Measurements from ENCODE around the gene NAB2.
"Not testable (repeated sequence)": the region's sequence is repeated elsewhere in the genome, so short reads cannot be mapped to it uniquely, and the experiment has no call there.

The NAB2 gene

GRCh38 chr12:57111031-57111734 is 22.3 kb downstream of the NAB2 start, which contains the start of gene STAT6:
TSS of gene STAT6 (minus strand) at chr12:57111362. CDS start at chr12:57108278, 3,084 bp downstream.
- DNase-seq (ENCODE audit: low read depth in 2 of 2) = peak in 1 of 2 donors; percentile 66

GRCh38 chr12:57112492-57113294 is 23.8 kb downstream of the NAB2 start:
- no peak for DNase-seq (ENCODE audit: low read depth in 2 of 2)

- no peak for DNase-seq (ENCODE audit: low read depth in 2 of 2)
These were observed 27.8 kb downstream of the NAB2 start for GRCh38 chr12:57116580-57117281.

GRCh38 chr12:57118711-57119271 is 29.9 kb downstream of the NAB2 start:
- DNase-seq (ENCODE audit: low read depth in 2 of 2) = no peak

- no peak for DNase-seq (ENCODE audit: low read depth in 2 of 2)
These were observed 30.6 kb downstream of the NAB2 start for GRCh38 chr12:57119294-57120085.

GRCh38 chr12:57120718-57121117 is 31.8 kb downstream of the NAB2 start:
- not testable (repeated sequence) for DNase-seq (ENCODE audit: low read depth in 2 of 2)

GRCh38 chr12:57123813-57124212 is 34.9 kb downstream of the NAB2 start:
- DNase-seq (ENCODE audit: low read depth in 2 of 2) = no peak

- DNase-seq (ENCODE audit: low read depth in 2 of 2) = peak; percentile 57 to 62
These were observed 35.5 kb downstream of the NAB2 start for GRCh38 chr12:57124261-57124877.

GRCh38 chr12:57126061-57126460 is 37.1 kb downstream of the NAB2 start:
- DNase-seq (ENCODE audit: low read depth in 2 of 2) = no peak

GRCh38 chr12:57126561-57126960 is 37.6 kb downstream of the NAB2 start:
- no peak for DNase-seq (ENCODE audit: low read depth in 2 of 2)

GRCh38 chr12:57127101-57127725 is 38.3 kb downstream of the NAB2 start:
- peak; percentile 22 to 30 for DNase-seq (ENCODE audit: low read depth in 2 of 2)

- peak; percentile 45 to 57 for DNase-seq (ENCODE audit: low read depth in 2 of 2)
These were observed 39.0 kb downstream of the NAB2 start, which contains the start of gene LRP1 for GRCh38 chr12:57127726-57128518. TSS of gene LRP1 (plus strand) at chr12:57128483. CDS start at chr12:57128965, 482 bp downstream.

- DNase-seq (ENCODE audit: low read depth in 2 of 2) = no peak
These were observed 39.8 kb downstream of the NAB2 start for GRCh38 chr12:57128519-57129247.

- DNase-seq (ENCODE audit: low read depth in 2 of 2) = no peak
These were observed 40.5 kb downstream of the NAB2 start for GRCh38 chr12:57129321-57129842.

GRCh38 chr12:57129889-57130288 is 41.0 kb downstream of the NAB2 start:
- no peak for DNase-seq (ENCODE audit: low read depth in 2 of 2)

GRCh38 chr12:57130941-57131340 is 42.0 kb downstream of the NAB2 start:
- no peak for DNase-seq (ENCODE audit: low read depth in 2 of 2)

- no peak for DNase-seq (ENCODE audit: low read depth in 2 of 2)
These were observed 43.2 kb downstream of the NAB2 start for GRCh38 chr12:57131896-57132744.

Data from stimulated activated CD4-positive, alpha-beta T cell treated with anti-CD3 and anti-CD28 coated beads, Interleukin-1b, Interleukin-23, amount 100 ng/mL, for 1 hour (primary cell).